Measurements from ENCODE around the gene TBC1D10B.
"Not testable (repeated sequence)": the region's sequence is repeated elsewhere in the genome, so short reads cannot be mapped to it uniquely, and the experiment has no call there.

The TBC1D10B gene

GRCh38 chr16:30324220-30324619, 46.1 kb downstream of the TBC1D10B start:
- DNase-seq, result not testable (repeated sequence)

- not testable (repeated sequence) for DNase-seq
These were observed 51.6 kb downstream of the TBC1D10B start for GRCh38 chr16:30318647-30319046.

GRCh38 chr16:30310937-30311336, 59.4 kb downstream of the TBC1D10B start:
- DNase-seq, result not testable (repeated sequence)

GRCh38 chr16:30309255-30309654, 61.0 kb downstream of the TBC1D10B start:
- not testable (repeated sequence) for DNase-seq
